WTC11 (cell line): Measurements from ENCODE around the gene TMED9. TPM values are rescaled to one million over a fixed set of nuclear protein-coding genes. Genes with fewer than 3 reads are reported as not detected.

Source experiments
- ATAC-seq: fragments of 200-7000 bp; cut with Tn5 transposase; 2 replicates; pipeline ENCODE4 v1.10.0; 2021; ENCODE audit warnings: mild to moderate bottlenecking, moderate library complexity
- CTCF ChIA-PET: fragments of 300-600 bp; sonication (Branson Sonifier 250); formaldehyde crosslinking; loops from one replicate; lab custom pipeline; 2021; ENCODE audit warnings: antibody characterized with exemption; lab: Charles Lee
- POLR2A ChIA-PET: fragments of 350-600 bp; sonication (Branson Sonifier 250); formaldehyde crosslinking; loops from one replicate; lab custom pipeline; 2021; ENCODE audit warnings: antibody characterized with exemption; lab: Charles Lee
- DNase-seq: peaks from one replicate; pipeline ENCODE4 v3.0.0; 2021; ENCODE audit warnings: low spot score
- H3K27ac Mint-ChIP-seq: 2 replicates; pipeline ENCODE4 v1.8.0; 2021; ENCODE audit warnings: mixed read lengths
- H3K27me3 Mint-ChIP-seq: 2 replicates; pipeline ENCODE4 v1.8.0; 2021; ENCODE audit warnings: low read depth, mild to moderate bottlenecking, moderate library complexity, mixed read lengths
- H3K36me3 Mint-ChIP-seq: 2 replicates; pipeline ENCODE4 v1.8.0; 2021; ENCODE audit warnings: mixed read lengths
- H3K4me1 Mint-ChIP-seq: 2 replicates; pipeline ENCODE4 v1.8.0; 2022; ENCODE audit warnings: mixed read lengths
- H3K4me3 Mint-ChIP-seq: 2 replicates; pipeline ENCODE4 v1.8.0; 2021; ENCODE audit warnings: mild to moderate bottlenecking, moderate library complexity, mixed read lengths
- H3K9me3 Mint-ChIP-seq: 2 replicates; pipeline ENCODE4 v1.8.0; 2021; ENCODE audit warnings: mixed read lengths
- CBFB ChIP-seq: sonication (generic); formaldehyde crosslinking; IDR thresholded peaks from 2 replicates; pipeline ENCODE4 v1.8.1; 2022; ENCODE audit warnings: mild to moderate bottlenecking, low read depth, missing genetic modification reagents
- CREM ChIP-seq: sonication (generic); formaldehyde crosslinking; IDR thresholded peaks from 2 replicates; pipeline ENCODE4 v1.8.1; 2022; ENCODE audit warnings: mild to moderate bottlenecking, missing genetic modification reagents, moderate library complexity
- E2F5 ChIP-seq: sonication (generic); formaldehyde crosslinking; IDR thresholded peaks from 2 replicates; pipeline ENCODE4 v1.8.1; 2022; ENCODE audit warnings: mild to moderate bottlenecking, moderate library complexity, missing genetic modification reagents
- ELF4 ChIP-seq: sonication (generic); formaldehyde crosslinking; IDR thresholded peaks from 2 replicates; pipeline ENCODE4 v1.8.1; 2022; ENCODE audit warnings: low read depth, mild to moderate bottlenecking, moderate library complexity, missing genetic modification reagents
- ERG ChIP-seq: fragments of 250-450 bp; sonication (Bioruptor Pico); IDR thresholded peaks from 2 replicates; pipeline ENCODE4 v1.8.0; 2021; ENCODE audit warnings: mild to moderate bottlenecking
- ESRRA ChIP-seq: sonication (generic); formaldehyde crosslinking; IDR thresholded peaks from 2 replicates; pipeline ENCODE4 v1.8.1; 2022; ENCODE audit warnings: mild to moderate bottlenecking, missing genetic modification reagents, borderline replicate concordance
- FOXK1 ChIP-seq: sonication (generic); formaldehyde crosslinking; IDR thresholded peaks from 2 replicates; pipeline ENCODE4 v1.8.0; 2022; ENCODE audit warnings: mild to moderate bottlenecking, moderate library complexity, missing genetic modification reagents
- GRHL2 ChIP-seq: fragments of 250-450 bp; sonication (Bioruptor Pico); IDR thresholded peaks from 2 replicates; pipeline ENCODE4 v1.8.0; 2022; ENCODE audit warnings: mild to moderate bottlenecking, moderate library complexity; ENCODE audit not compliant: insufficient replicate concordance, severe bottlenecking
- HMGA2 ChIP-seq: fragments of 250-450 bp; sonication (Bioruptor Pico); IDR thresholded peaks from 2 replicates; pipeline ENCODE4 v1.4.0; 2021; ENCODE audit warnings: mild to moderate bottlenecking, moderate library complexity
- JUN ChIP-seq: sonication (generic); formaldehyde crosslinking; IDR thresholded peaks from 2 replicates; pipeline ENCODE4 v1.8.0; 2023; ENCODE audit warnings: mild to moderate bottlenecking, missing genetic modification reagents
- MLX ChIP-seq: sonication (generic); formaldehyde crosslinking; IDR thresholded peaks from 2 replicates; pipeline ENCODE4 v1.8.1; 2023; ENCODE audit warnings: mild to moderate bottlenecking, missing genetic modification reagents, moderate library complexity
- OVOL2 ChIP-seq: fragments of 250-450 bp; sonication (Bioruptor Pico); IDR thresholded peaks from 2 replicates; pipeline ENCODE4 v1.9.0; 2021; ENCODE audit warnings: mild to moderate bottlenecking, borderline replicate concordance
- PRDM15 ChIP-seq: sonication (generic); formaldehyde crosslinking; IDR thresholded peaks from 2 replicates; pipeline ENCODE4 v1.8.0; 2022; ENCODE audit warnings: missing genetic modification reagents
- PRRX2 ChIP-seq: fragments of 250-450 bp; sonication (Bioruptor Pico); IDR thresholded peaks from 2 replicates; pipeline ENCODE4 v1.8.0; 2021; ENCODE audit warnings: mild to moderate bottlenecking
- RORB ChIP-seq: fragments of 250-450 bp; sonication (Bioruptor Pico); IDR thresholded peaks from 2 replicates; pipeline ENCODE4 v1.9.0; 2021; ENCODE audit warnings: mild to moderate bottlenecking
- SOX15 ChIP-seq: fragments of 250-450 bp; sonication (Bioruptor Pico); IDR thresholded peaks from 2 replicates; pipeline ENCODE4 v1.9.0; 2021; ENCODE audit warnings: mild to moderate bottlenecking
- USF2 ChIP-seq: sonication (generic); formaldehyde crosslinking; IDR thresholded peaks from 2 replicates; pipeline ENCODE4 v1.8.1; 2023; ENCODE audit warnings: mild to moderate bottlenecking, missing genetic modification reagents, moderate library complexity
- ZBTB21 ChIP-seq: sonication (generic); formaldehyde crosslinking; IDR thresholded peaks from 2 replicates; pipeline ENCODE4 v1.8.1; 2023; ENCODE audit warnings: mild to moderate bottlenecking, missing genetic modification reagents, borderline replicate concordance
- ZNF263 ChIP-seq: sonication (generic); formaldehyde crosslinking; IDR thresholded peaks from 2 replicates; pipeline ENCODE4 v1.8.1; 2022; ENCODE audit warnings: low read depth, mild to moderate bottlenecking, moderate library complexity, missing genetic modification reagents
- ZNF423 ChIP-seq: fragments of 250-450 bp; sonication (Bioruptor Pico); IDR thresholded peaks from 2 replicates; pipeline ENCODE4 v2.1.2; 2022; ENCODE audit warnings: mild to moderate bottlenecking, moderate library complexity
- ZNF532 ChIP-seq: fragments of 250-450 bp; sonication (Bioruptor Pico); IDR thresholded peaks from 2 replicates; pipeline ENCODE4 v1.9.0; 2021; ENCODE audit warnings: mild to moderate bottlenecking, borderline replicate concordance
- total RNA-seq: library from RNA; stranded (reverse); gene quantifications from 3 replicates; pipeline ENCODE4 v1.2.3, GENCODE V29; 2021

TMED9 gene
- total RNA-seq, 1 experiment from 2014 or later: 164 TPM

GRCh38 chr5:177599731-177600507, 7.9 kb downstream of the TMED9 start, which contains the start of gene B4GALT7 (continued):
- TF ChIP-seq ZNF532 (CRISPR knock-in tag) (no peak), CREM (CRISPR knock-in tag) (peak; percentile 30; the same call in 1 of the 2 replicates), ERG (CRISPR knock-in tag) (no peak), RORB (CRISPR knock-in tag) (no peak), CBFB (CRISPR knock-in tag) (no peak), FOXK1 (no peak), E2F5 (CRISPR knock-in tag) (no peak; the same call in 1 of the 2 replicates), ZNF423 (CRISPR knock-in tag) (no peak), OVOL2 (CRISPR knock-in tag) (no peak), USF2 (CRISPR knock-in tag) (peak; percentile 5; the same call in 1 of the 2 replicates), PRRX2 (no peak; the same call in 1 of the 2 replicates), ESRRA (CRISPR knock-in tag) (no peak), MLX (CRISPR knock-in tag) (no peak), ELF4 (CRISPR knock-in tag) (no peak), HMGA2 (CRISPR knock-in tag) (no peak)

- Mint-ChIP-seq H3K27me3 (peaks cover 21% of the 10 kb centered on the region), H3K9me3 (no peaks in the 10 kb centered on the region), H3K4me3 (peak overlapping the region; percentile 97), H3K4me1 (peaks cover 17% of the 10 kb centered on the region), H3K27ac (peak overlapping the region; percentile 93), H3K36me3 (peaks cover 9% of the 10 kb centered on the region)
- ChIA-PET CTCF (no interaction called here), POLR2A (interaction anchor here (0.6 kb wide), 1 partner anchor 11 kb away, joined by 4 read pairs; no protein-coding TSS in a partner anchor)
- DNase-seq: no peak
- no peak for ATAC-seq
- TF ChIP-seq ZBTB21 (CRISPR knock-in tag) (no peak), SOX15 (no peak), JUN (no peak), PRRX2 (no peak), ZNF263 (CRISPR knock-in tag) (no peak), GRHL2 (CRISPR knock-in tag) (no peak), PRDM15 (CRISPR knock-in tag) (no peak)
These were observed 8.6 kb downstream of the TMED9 start for GRCh38 chr5:177600508-177601018.
